Body of pancreas (tissue), 4 donors: ENCODE data around the gene KIF18A.

Experiments used
- POLR2A ChIP-seq, 3 donors: fragments of 450-650 bp; IDR thresholded peaks; one replicate each; pipeline ENCODE4 v1.6.1; 2016; ENCODE audit warnings: antibody characterized with exemption in 3 of 3, mild to moderate bottlenecking in 2 of 3
- TF ChIP-seq, protein P1 (sequence below), 7 experiments: fragments of 450-650 bp in 4 of 7; fragments of 200-600 bp in 3 of 7; sonication (generic) in 3 of 7; IDR thresholded peaks; one replicate each; pipeline ENCODE4 v1.5.1; 2016 to 2019; ENCODE audit warnings: antibody characterized with exemption in 7 of 7

DNA sequence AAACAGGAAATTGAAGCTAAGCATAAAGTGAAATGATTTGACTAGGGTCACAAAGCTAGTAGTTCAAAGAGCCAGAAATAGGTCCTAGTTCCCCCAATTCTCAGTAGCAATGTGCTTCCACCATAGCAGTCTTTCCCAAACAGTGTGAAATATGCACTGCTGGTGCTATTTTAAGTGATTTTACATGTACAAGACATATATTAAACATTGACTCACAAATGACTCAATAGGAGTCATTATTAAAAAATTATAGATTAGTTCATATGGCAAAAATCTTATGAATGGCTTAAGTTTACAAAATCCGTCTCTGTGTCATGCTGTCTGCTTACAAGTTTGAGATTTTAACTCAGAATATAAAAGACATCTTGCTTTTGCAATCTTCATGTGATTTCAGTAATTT lies 21.4 kb downstream of the KIF18A start:
- TF ChIP-seq, protein P1, sequence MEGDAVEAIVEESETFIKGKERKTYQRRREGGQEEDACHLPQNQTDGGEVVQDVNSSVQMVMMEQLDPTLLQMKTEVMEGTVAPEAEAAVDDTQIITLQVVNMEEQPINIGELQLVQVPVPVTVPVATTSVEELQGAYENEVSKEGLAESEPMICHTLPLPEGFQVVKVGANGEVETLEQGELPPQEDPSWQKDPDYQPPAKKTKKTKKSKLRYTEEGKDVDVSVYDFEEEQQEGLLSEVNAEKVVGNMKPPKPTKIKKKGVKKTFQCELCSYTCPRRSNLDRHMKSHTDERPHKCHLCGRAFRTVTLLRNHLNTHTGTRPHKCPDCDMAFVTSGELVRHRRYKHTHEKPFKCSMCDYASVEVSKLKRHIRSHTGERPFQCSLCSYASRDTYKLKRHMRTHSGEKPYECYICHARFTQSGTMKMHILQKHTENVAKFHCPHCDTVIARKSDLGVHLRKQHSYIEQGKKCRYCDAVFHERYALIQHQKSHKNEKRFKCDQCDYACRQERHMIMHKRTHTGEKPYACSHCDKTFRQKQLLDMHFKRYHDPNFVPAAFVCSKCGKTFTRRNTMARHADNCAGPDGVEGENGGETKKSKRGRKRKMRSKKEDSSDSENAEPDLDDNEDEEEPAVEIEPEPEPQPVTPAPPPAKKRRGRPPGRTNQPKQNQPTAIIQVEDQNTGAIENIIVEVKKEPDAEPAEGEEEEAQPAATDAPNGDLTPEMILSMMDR (IDR thresholded peaks at IDR 0.05) = no peak
- TF ChIP-seq POLR2A (IDR thresholded peaks at IDR 0.05) = no peak
